VCaP (cell line): ENCODE results near the gene RECQL5.

Source experiments
- H3K27ac ChIP-seq: fragments of 450-650 bp; 2 replicates; pipeline ENCODE4 v1.5.1; 2017
- TF ChIP-seq, protein P1 (sequence below): fragments of 450-650 bp; conservative IDR thresholded peaks from 2 replicates; pipeline ENCODE4 v1.5.1; 2017; ENCODE audit warnings: mild to moderate bottlenecking, moderate library complexity

RECQL5 gene

DNA sequence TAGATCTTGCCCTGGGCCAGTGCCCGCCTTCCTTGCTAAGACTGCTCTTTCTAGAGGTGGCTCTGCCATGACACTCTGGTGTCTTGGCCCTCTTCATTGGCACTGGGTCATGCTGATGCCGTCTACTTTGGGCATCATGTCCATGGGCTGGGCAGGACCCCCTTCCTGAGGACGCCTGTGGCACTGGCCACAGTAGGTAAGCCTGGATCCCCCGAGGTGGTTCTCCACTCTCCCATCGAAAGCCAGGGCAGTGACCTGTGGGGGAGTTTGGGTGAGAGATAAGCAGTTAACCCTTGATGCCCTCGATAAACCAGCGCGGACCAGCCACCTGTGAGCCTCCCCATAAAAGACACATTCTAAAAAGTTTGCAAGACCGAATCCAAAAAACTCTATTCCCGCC, 34.3 kb upstream of the RECQL5 start:
- TF ChIP-seq, protein P1, sequence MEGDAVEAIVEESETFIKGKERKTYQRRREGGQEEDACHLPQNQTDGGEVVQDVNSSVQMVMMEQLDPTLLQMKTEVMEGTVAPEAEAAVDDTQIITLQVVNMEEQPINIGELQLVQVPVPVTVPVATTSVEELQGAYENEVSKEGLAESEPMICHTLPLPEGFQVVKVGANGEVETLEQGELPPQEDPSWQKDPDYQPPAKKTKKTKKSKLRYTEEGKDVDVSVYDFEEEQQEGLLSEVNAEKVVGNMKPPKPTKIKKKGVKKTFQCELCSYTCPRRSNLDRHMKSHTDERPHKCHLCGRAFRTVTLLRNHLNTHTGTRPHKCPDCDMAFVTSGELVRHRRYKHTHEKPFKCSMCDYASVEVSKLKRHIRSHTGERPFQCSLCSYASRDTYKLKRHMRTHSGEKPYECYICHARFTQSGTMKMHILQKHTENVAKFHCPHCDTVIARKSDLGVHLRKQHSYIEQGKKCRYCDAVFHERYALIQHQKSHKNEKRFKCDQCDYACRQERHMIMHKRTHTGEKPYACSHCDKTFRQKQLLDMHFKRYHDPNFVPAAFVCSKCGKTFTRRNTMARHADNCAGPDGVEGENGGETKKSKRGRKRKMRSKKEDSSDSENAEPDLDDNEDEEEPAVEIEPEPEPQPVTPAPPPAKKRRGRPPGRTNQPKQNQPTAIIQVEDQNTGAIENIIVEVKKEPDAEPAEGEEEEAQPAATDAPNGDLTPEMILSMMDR = no peak
- no peak overlapping the region for H3K27ac ChIP-seq

DNA sequence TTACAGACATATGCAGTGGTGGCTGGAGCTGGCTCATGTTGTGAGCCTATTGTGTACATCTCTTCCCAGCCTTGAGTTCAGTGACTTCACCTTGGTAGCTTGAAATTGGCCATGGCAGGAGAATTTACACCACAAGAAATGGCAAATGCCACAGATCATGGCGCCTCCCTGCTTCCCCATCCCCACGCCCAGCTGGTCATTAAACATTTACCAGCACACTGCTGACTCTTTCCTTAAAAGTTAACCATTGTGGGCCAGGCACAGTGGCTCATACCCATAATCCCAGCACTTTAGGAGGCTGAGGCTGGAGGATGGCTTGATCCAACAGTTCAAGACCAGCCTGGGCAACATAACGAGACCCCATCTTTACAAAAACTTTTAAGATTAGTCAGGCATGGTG, 31.7 kb upstream of the RECQL5 start:
- H3K27ac ChIP-seq = no peak overlapping the region
- TF ChIP-seq, protein P1 = no peak

DNA sequence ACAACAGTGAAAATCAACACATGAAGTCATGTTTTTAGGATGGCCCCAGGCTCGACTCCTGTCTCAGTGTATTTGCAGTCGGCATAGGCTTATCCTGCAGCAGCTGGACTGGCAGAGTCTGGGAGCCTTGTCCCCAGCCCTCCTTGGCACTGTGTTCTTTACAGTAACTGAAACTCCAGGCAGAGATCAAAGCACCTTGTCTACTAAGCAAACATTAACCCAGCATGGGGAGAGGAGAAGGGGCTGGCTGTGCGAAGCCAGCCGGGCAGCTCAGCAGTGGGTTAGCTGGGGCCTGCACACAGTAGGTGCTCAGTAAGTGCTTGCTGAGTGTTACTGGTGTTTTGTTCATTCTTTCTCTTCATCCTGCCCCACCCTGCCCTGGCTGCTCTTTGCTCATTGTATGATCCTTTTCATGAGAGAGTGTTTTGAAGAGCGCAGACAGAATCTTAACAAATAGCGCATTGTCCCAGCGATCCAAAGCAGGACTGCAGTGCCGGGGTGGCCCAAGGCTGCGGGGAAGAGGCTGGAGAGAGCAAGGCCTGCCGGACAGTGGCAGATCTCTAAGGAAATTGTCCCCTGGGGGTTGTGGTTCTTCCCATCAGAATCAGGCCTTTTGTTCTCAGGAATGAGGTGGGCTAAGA, 30.8 kb upstream of the RECQL5 start:
- TF ChIP-seq, protein P1 = no peak
- H3K27ac ChIP-seq = peak overlapping the region; percentile 62

DNA sequence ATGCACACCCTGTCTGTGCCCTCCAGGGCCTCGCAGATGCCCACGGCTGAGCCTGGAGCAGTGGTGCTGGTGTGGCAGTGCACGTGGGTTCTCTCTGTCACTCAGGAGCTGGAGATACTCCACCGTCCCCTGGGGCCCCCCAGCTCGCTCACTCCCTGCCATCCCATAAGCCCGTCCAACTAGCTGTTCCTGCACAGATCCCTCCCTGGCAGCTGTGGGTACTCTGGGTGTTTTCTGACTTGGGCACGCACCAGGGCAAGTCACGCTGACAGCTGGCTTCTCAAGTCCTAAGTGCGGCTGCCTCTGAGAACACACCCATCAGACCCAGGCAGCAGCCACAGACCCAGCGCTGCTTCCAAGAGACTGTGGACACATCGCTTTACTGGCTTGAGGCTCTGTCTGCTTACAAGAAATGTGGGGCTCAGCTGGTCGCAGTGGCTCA, 28.9 kb upstream of the RECQL5 start:
- no peak overlapping the region for H3K27ac ChIP-seq
- TF ChIP-seq, protein P1 = no peak

DNA sequence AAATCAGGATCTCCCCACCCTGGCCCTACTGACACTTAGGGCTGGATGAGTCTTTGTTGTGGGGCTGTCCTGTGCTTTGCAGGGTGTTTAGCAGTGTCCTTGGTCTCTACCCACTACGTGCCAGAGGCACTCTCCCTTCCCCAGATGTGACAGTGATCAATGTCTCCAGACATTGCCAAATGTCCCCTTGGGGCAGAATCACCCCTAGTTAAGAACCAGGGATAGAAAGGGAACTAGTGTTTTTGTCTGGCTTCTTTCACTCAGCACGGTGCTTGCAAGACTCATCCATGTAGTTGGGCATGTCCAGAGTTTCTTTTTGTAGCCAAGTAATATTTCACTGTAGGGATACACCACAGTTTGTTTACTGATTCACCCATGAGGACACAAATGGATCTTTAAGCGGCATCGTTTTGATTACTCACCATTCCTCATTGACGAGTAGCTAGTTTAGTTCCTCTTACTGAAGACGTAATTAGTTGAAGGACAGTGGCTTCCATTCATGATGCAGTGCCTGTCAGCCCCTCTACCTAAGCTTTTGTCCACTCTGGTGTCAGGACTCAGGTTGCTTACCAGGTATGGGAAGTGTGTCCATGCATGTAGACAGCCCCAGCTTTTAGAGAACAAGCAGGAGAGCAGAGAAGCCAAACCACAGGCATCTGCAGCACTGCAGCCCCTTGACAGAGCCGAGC, 28.3 kb upstream of the RECQL5 start:
- TF ChIP-seq, protein P1 = no peak

DNA sequence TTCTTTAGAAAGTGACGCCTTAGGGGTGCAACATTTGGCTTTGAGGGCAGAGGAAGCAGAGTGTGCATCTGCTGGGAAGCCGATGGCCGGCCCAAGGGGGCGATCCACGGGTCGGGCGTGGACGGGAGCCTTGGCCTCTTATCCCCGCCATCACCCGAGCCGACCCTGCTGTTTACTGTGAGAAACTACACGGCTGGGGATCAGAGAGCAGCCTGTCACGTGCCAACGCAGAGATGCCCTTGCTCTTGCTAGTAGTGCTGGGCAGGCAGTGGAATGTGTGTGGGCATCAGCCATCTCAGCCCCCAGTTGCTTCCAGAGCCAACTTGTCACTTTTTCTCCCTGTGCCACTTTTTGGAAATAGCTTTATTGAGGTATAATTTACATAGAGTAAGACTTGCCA, 27.6 kb upstream of the RECQL5 start:
- H3K27ac ChIP-seq = peak overlapping the region; percentile 76
- TF ChIP-seq, protein P1 = no peak

More for the DNA sequence above, 28.3 kb upstream of the RECQL5 start:
- no peak overlapping the region for H3K27ac ChIP-seq

DNA sequence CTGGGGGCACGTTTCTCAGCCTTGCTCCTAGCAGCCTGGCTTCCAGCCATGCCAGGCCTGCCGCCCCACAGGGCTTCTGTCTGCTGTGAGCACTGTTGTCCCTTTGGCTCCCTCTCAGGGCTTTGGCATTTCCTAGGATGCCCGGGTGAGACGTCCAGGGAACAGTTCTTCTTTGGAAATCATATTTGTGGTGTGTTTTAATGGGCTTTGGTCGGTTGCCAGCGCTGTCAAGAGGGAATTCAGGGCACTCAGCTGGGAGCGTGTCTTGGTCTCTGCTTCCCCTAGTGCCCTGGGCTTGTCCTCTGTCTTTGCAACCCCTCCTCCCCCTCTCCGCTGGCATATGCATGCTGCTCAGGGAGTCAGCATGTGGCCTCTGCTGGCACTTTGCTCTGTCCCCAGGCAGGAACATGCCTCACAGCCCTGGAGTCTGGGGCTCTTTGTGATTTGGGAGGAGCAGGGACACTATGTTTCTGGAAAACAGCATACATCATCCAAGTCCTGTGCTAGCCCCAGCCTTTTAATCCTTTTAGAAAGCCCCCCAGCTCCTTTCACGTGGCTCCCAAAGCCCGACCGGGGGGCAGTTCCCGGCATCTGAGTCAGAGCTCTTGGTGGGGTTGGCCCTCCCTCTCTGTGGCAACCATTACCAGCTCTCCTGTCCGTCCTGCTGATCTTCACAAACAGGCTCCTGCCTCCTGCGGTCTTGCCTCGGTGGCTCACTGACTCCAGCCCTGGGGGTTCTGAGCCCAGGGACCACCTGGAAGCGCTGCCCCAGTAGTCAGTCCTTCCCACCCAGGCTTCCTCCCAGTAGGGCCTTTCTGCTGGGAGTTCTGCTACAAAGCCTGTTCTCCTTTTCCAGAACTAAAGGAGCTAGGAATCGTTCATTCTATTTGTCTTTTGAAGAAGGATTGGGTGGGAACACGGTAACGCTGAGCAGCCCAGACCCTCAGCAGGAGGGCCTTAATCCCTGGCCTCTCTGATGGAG, 26.8 kb upstream of the RECQL5 start:
- TF ChIP-seq, protein P1 = peak; percentile 36
- peak overlapping the region; percentile 76 for H3K27ac ChIP-seq
